Esophagus (tissue), 2 donors: ENCODE results near the gene RASGRP2. TPM values are rescaled to one million over a fixed set of nuclear protein-coding genes. Genes with fewer than 3 reads are reported as not detected.

Experiments
- H3K27ac ChIP-seq, 2 donors: one replicate each; pipeline ENCODE4 v1.5.1; 2013; ENCODE audit warnings: low read depth in 2 of 2, mild to moderate bottlenecking in 2 of 2, inconsistent platforms in 1 of 2, low read length in 1 of 2, moderate library complexity in 1 of 2
- H3K27me3 ChIP-seq, 2 donors: one replicate each; pipeline ENCODE4 v1.6.1; 2013; ENCODE audit warnings: low read length in 2 of 2, control low read depth in 1 of 2, mild to moderate bottlenecking in 1 of 2; ENCODE audit not compliant: insufficient read depth in 2 of 2, control insufficient read depth in 1 of 2
- H3K36me3 ChIP-seq, 2 donors: one replicate each; pipeline ENCODE4 v1.6.1; 2013; ENCODE audit warnings: low read length in 1 of 2; ENCODE audit not compliant: control insufficient read depth in 2 of 2, insufficient read depth in 2 of 2
- H3K4me1 ChIP-seq, 2 donors: one replicate each; pipeline ENCODE4 v1.6.1; 2013; ENCODE audit warnings: low read length in 1 of 2; ENCODE audit not compliant: control insufficient read depth in 2 of 2, insufficient read depth in 2 of 2
- H3K4me3 ChIP-seq, 2 donors: one replicate each; pipeline ENCODE4 v1.5.1; 2013; ENCODE audit warnings: low read length in 2 of 2, mild to moderate bottlenecking in 2 of 2, low read depth in 1 of 2, moderate library complexity in 1 of 2
- H3K9me3 ChIP-seq, 2 donors: one replicate each; pipeline ENCODE4 v1.6.1; 2013; ENCODE audit warnings: mild to moderate bottlenecking in 2 of 2, low read depth in 1 of 2, low read length in 1 of 2, moderate library complexity in 1 of 2; ENCODE audit not compliant: control insufficient read depth in 2 of 2, insufficient read depth in 1 of 2
- WGBS, 2 donors: extraction: QIAGEN DNeasy Blood & Tissue Kit; methylation state at CpG; one replicate each; pipeline ENCODE4 v1.1.7; 2013; 5-methylcytosine and 5-hydroxymethylcytosine counted together
- polyA plus RNA-seq, 2 donors: library from polyadenylated mRNA; stranded (reverse); fragments of 200-250 nt; gene quantifications; one replicate each; pipeline ENCODE4 v1.2.3, GENCODE V29; 2013
- donor health status: healthy with polysubstance abuse.
- donor health status: Bipolar disorder and iron deficiency.

The RASGRP2 gene
- polyA plus RNA-seq, 2 donors: 7.9 to 13.0 TPM

DNA sequence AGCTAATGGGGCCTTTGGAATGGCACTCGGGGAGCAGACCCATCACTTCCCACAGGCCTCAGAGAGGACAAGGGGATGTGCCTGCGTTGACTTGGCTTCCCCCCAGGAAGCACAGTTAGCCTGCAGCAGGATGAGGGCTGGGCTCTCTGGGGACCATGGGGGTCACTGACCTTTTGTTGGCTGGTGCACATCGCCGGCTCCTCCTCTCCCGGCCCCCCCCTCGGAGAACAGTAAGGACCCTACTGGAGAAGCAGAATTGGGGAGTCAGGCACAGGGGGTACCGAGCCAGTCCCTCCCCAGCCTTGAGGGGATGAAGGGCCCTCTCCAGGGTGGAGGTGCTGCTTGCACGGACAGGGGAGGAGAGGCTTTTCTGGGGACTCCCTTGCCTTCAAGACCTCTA, 53.7 kb downstream of the RASGRP2 start:
- H3K9me3 ChIP-seq: no peaks in the 10 kb centered on the region
- WGBS, 2 donors: 73 to 75% methylated on average over 8 of the region's 8 CpGs
- peaks cover 0 to 3% of the 10 kb centered on the region in 2 donors for H3K27me3 ChIP-seq
- H3K27ac ChIP-seq: no peak overlapping the region
- H3K36me3 ChIP-seq: no peaks in the 10 kb centered on the region
- no peaks in the 10 kb centered on the region for H3K4me1 ChIP-seq
- no peak overlapping the region for H3K4me3 ChIP-seq

- Histone ChIP-seq H3K4me3 (no peak overlapping the region), H3K27ac (peak overlapping the region in 1 of 2 donors; percentile 34), H3K27me3 (peaks cover 0 to 3% of the 10 kb centered on the region in 2 donors), H3K36me3 (no peaks in the 10 kb centered on the region), H3K9me3 (no peaks in the 10 kb centered on the region), H3K4me1 (no peaks in the 10 kb centered on the region)
- WGBS, 2 donors: 2 to 4% methylated on average over 13 of the region's 13 CpGs
These were observed 55.4 kb downstream of the RASGRP2 start for GRCh38 chr11:64688534-64688982.

GRCh38 chr11:64687643-64688533, 56.1 kb downstream of the RASGRP2 start:
- Histone ChIP-seq H3K27ac (peak overlapping the region in 1 of 2 donors; percentile 7), H3K4me3 (no peak overlapping the region)
- WGBS, 2 donors: 52 to 55% methylated on average over 19 of the region's 19 CpGs

GRCh38 chr11:64687204-64687603, 56.7 kb downstream of the RASGRP2 start:
- H3K4me3 ChIP-seq: no peak overlapping the region
- peaks cover 0 to 3% of the 10 kb centered on the region in 2 donors for H3K27me3 ChIP-seq
- H3K36me3 ChIP-seq: no peaks in the 10 kb centered on the region
- no peaks in the 10 kb centered on the region for H3K9me3 ChIP-seq
- WGBS, 2 donors: 65 to 67% methylated on average over 6 of the region's 6 CpGs
- H3K4me1 ChIP-seq: no peaks in the 10 kb centered on the region
- no peak overlapping the region for H3K27ac ChIP-seq

More at GRCh38 chr11:64687643-64688533, 56.1 kb downstream of the RASGRP2 start:
- Histone ChIP-seq H3K4me1 (no peaks in the 10 kb centered on the region), H3K36me3 (no peaks in the 10 kb centered on the region), H3K27me3 (peaks cover 0 to 3% of the 10 kb centered on the region in 2 donors), H3K9me3 (no peaks in the 10 kb centered on the region)

DNA sequence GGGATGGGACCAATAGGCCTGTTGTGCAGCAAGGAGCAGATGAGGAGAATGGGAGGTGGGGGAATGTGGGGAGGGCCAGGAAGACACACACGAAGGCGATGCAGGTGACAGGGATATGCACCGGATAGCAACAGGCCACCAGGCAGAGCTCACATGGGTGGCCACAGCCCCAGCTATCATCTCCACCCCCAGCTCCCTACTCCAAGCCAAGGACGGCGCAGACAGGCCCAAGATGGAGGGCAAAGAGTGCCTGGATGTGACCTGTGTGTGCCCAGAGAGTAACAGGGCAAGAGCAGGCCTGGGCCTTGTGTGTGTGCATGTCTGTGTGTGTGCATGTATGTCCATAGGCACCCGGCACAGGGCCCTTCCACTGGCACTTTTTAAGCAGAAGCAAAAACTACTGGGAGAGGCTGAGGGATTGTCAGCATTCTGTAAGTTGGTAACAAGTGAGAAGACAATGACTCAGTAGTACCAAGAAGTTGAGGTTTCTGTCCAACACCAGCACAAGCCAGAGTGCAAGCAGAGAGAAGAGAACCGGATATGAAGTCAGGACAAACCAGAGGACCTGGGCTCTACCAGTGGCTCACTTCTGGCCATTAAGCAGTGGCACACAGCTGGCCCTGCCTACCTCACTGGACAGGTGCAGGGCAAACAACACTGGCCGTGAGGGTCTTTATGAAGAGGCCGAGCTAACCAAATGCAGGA, 57.3 kb downstream of the RASGRP2 start:
- Histone ChIP-seq H3K36me3 (no peaks in the 10 kb centered on the region), H3K4me1 (no peaks in the 10 kb centered on the region), H3K9me3 (no peaks in the 10 kb centered on the region), H3K27me3 (peaks cover 0 to 3% of the 10 kb centered on the region in 2 donors), H3K27ac (no peak overlapping the region), H3K4me3 (no peak overlapping the region)
- 90 to 95% methylated on average over 9 of the region's 9 CpGs for WGBS, 2 donors

DNA sequence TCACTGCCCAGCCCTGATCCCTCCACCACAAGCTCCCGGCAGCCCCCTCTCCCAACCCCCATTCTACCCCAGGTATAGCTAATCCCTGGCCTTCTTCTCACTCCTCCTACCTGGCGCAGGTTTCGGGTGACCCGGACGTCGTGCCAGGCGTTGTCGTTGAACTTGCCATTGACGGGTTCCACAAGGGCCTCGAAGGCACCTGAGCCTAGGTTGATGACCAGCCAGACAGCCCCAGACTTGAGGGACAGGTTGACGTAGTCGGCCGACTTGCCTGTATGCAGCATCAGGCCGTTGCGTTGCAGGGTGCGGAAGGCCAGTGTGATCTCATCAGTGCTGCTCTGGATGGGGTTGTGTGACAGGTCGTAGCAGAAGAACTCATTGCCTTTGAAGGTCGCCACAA, 58.4 kb downstream of the RASGRP2 start:
- Histone ChIP-seq H3K27ac (no peak overlapping the region), H3K4me3 (no peak overlapping the region), H3K36me3 (no peaks in the 10 kb centered on the region), H3K27me3 (no peaks in the 10 kb centered on the region), H3K4me1 (no peaks in the 10 kb centered on the region), H3K9me3 (no peaks in the 10 kb centered on the region)
- 91 to 93% methylated on average over 18 of the region's 18 CpGs for WGBS, 2 donors

DNA sequence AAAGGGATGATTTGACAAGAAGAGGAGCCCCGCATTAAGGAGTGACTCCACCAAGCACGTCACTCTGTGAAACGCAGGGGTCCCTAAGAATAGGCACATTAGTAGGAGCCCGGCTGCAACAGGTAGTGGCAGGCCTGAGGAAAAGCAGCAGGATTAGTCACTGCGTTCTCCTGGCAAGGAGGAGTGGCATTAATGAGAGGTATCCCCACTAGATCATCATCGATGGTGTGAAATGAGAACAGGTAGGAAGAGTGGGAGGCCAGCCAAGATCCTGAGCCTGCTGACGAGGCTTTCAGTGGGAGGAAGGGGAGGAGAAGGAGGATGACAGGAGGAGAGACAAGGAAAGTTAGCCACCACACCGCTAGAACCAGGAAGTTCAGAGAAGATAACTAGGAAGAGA, 59.6 kb downstream of the RASGRP2 start:
- WGBS, 2 donors: 43 to 56% methylated on average over 8 of the region's 8 CpGs
- Histone ChIP-seq H3K4me3 (no peak overlapping the region), H3K27me3 (no peaks in the 10 kb centered on the region)

DNA sequence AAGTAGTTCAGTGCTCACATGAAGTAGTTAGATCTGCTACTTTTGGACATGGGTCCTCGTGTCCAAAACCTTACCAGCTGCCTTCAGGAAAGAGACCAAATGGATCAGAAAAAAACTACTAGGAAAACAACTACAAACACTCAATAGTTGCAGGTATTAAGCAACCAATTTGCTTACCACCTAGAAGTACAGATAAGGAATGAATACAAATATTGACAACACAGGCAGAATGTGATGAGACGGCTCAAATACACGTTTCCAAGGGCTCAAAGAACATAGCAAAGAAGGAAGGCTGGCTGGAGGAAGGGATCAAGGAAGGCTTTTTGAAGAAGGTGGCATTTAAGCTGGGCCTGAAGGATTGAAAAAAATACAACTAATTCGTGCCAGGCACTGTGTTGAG, 62.8 kb downstream of the RASGRP2 start:
- Histone ChIP-seq H3K4me3 (no peak overlapping the region), H3K4me1 (no peaks in the 10 kb centered on the region), H3K27ac (no peak overlapping the region), H3K36me3 (no peaks in the 10 kb centered on the region), H3K27me3 (no peaks in the 10 kb centered on the region), H3K9me3 (no peaks in the 10 kb centered on the region)
- 61 to 65% methylated on average over 4 of the region's 4 CpGs for WGBS, 2 donors

More for the DNA sequence above, 59.6 kb downstream of the RASGRP2 start:
- Histone ChIP-seq H3K9me3 (no peaks in the 10 kb centered on the region), H3K4me1 (no peaks in the 10 kb centered on the region), H3K36me3 (no peaks in the 10 kb centered on the region), H3K27ac (no peak overlapping the region)

DNA sequence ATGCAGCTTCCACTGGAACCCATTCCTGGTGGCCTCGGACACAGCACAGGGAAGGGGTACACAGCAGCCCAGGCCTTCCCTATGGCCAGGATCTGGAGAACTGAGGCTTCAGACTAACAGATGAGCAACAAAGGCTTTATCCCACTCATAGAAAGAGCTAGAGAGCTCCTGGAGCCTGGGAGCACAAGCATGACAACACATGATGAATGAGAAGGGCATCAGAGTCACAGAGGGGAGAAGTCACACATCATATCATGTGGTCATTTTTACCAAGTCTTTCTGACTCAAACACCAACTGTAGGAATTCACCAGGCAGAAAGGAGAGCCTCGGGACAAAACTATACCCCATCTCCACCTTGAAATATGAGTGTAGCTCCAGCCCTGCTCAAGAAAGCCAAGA, 64.1 kb downstream of the RASGRP2 start:
- Histone ChIP-seq H3K4me1 (peaks cover 0 to 7% of the 10 kb centered on the region in 2 donors), H3K36me3 (no peaks in the 10 kb centered on the region), H3K27ac (no peak overlapping the region), H3K4me3 (no peak overlapping the region), H3K9me3 (no peaks in the 10 kb centered on the region), H3K27me3 (no peaks in the 10 kb centered on the region)
- WGBS, 2 donors: 29 to 30% methylated on average over 2 of the region's 2 CpGs
